HG03175 (cell line): ENCODE measurements around the gene AFDN.

Source experiments
- ATAC-seq: cut with Tn5 transposase; IDR thresholded peaks from one replicate; pipeline ENCODE4 v1.9.1; 2021; ENCODE audit warnings: mild to moderate bottlenecking, moderate library complexity; ENCODE audit not compliant: unreplicated experiment

AFDN gene

GRCh38 chr6:167918548-167919278, 92.0 kb downstream of the AFDN start:
- ATAC-seq, result no peak

GRCh38 chr6:167919349-167919748, 92.6 kb downstream of the AFDN start:
- no peak for ATAC-seq

GRCh38 chr6:167920165-167920564, 93.5 kb downstream of the AFDN start:
- no peak for ATAC-seq

- ATAC-seq, result no peak
These were observed 95.1 kb downstream of the AFDN start for GRCh38 chr6:167921831-167922230.

GRCh38 chr6:167925026-167925425, 98.3 kb downstream of the AFDN start:
- no peak for ATAC-seq

- ATAC-seq, result no peak
These were observed 100.5 kb downstream of the AFDN start for GRCh38 chr6:167927246-167927645.

- ATAC-seq, result no peak
These were observed 101.4 kb downstream of the AFDN start for GRCh38 chr6:167928111-167928510.

- ATAC-seq, result no peak
These were observed 103.6 kb downstream of the AFDN start for GRCh38 chr6:167930295-167930694.

- no peak for ATAC-seq
These were observed 106.0 kb downstream of the AFDN start for GRCh38 chr6:167932468-167933276.

GRCh38 chr6:167933290-167933689, 106.6 kb downstream of the AFDN start:
- ATAC-seq, result no peak

GRCh38 chr6:167933847-167934246, 107.1 kb downstream of the AFDN start:
- no peak for ATAC-seq

- ATAC-seq, result no peak
These were observed 107.7 kb downstream of the AFDN start for GRCh38 chr6:167934426-167934864.

- ATAC-seq, result no peak
These were observed 109.3 kb downstream of the AFDN start for GRCh38 chr6:167936051-167936450.

- ATAC-seq, result no peak
These were observed 110.6 kb downstream of the AFDN start for GRCh38 chr6:167937301-167937700.

GRCh38 chr6:167937948-167938911, 111.5 kb downstream of the AFDN start:
- no peak for ATAC-seq

GRCh38 chr6:167941822-167942221, 115.1 kb downstream of the AFDN start:
- ATAC-seq, result no peak

GRCh38 chr6:167944130-167944529, 117.4 kb downstream of the AFDN start:
- ATAC-seq, result no peak

- no peak for ATAC-seq
These were observed 119.3 kb downstream of the AFDN start for GRCh38 chr6:167946007-167946406.

- ATAC-seq, result no peak
These were observed 119.9 kb downstream of the AFDN start for GRCh38 chr6:167946604-167947003.

GRCh38 chr6:167947716-167948115, 121.0 kb downstream of the AFDN start:
- no peak for ATAC-seq

GRCh38 chr6:167948716-167949115, 122.0 kb downstream of the AFDN start:
- ATAC-seq, result no peak
